Suprapubic skin (tissue), 4 donors: ENCODE results near the gene NXF3. TPM values are rescaled to one million over a fixed set of nuclear protein-coding genes. Genes with fewer than 3 reads are reported as not detected.

ENCODE experiments used
- DNase-seq, 2 donors: peaks; one replicate each; pipeline ENCODE4 v3.0.0-alpha.2; 2019; ENCODE audit warnings: low spot score in 2 of 2
- H3K27ac ChIP-seq: fragments of 200-600 bp; sonication (generic); one replicate; pipeline ENCODE4 v1.5.1; 2019
- H3K27me3 ChIP-seq: fragments of 200-600 bp; sonication (generic); one replicate; pipeline ENCODE4 v1.5.1; 2019
- H3K36me3 ChIP-seq: fragments of 200-600 bp; sonication (generic); one replicate; pipeline ENCODE4 v1.5.1; 2019
- H3K4me1 ChIP-seq: fragments of 200-600 bp; sonication (generic); one replicate; pipeline ENCODE4 v1.5.1; 2019
- H3K4me3 ChIP-seq: fragments of 200-600 bp; sonication (generic); one replicate; pipeline ENCODE4 v1.5.1; 2019; ENCODE audit warnings: mild to moderate bottlenecking
- H3K9me3 ChIP-seq: fragments of 200-600 bp; sonication (generic); one replicate; pipeline ENCODE4 v1.5.1; 2019
- EP300 ChIP-seq: sonication (generic); formaldehyde crosslinking; IDR thresholded peaks from one replicate; pipeline ENCODE4 v1.6.1; 2017; ENCODE audit warnings: antibody characterized with exemption
- POLR2A ChIP-seq, 2 donors: fragments of 450-650 bp; IDR thresholded peaks; one replicate each; pipeline ENCODE4 v1.6.1; 2017; ENCODE audit warnings: antibody characterized with exemption in 2 of 2, mild to moderate bottlenecking in 2 of 2, moderate library complexity in 2 of 2
- POLR2AphosphoS5 ChIP-seq, 3 donors: sonication (generic); formaldehyde crosslinking; IDR thresholded peaks; one replicate each; pipeline ENCODE4 v1.6.1; 2017; ENCODE audit warnings: antibody characterized with exemption in 3 of 3
- WGBS: methylation state at CpG from one replicate; pipeline ENCODE4 v1.1.5; 2018; 5-methylcytosine and 5-hydroxymethylcytosine counted together
- total RNA-seq, 4 donors: library from RNA; depleted of rRNA; stranded (reverse); fragments of >200 nt; gene quantifications; one replicate each; pipeline ENCODE4 v1.1.0, GENCODE V29; 2016
- TF ChIP-seq, protein P1 (sequence below), 2 donors: fragments of 200-600 bp in 1 of 2; fragments of 450-650 bp in 1 of 2; sonication (generic) in 1 of 2; IDR thresholded peaks; one replicate each; pipeline ENCODE4 v1.5.1; 2016 to 2019; ENCODE audit warnings: antibody characterized with exemption in 2 of 2, mild to moderate bottlenecking in 1 of 2, moderate library complexity in 1 of 2

NXF3 gene
- total RNA-seq, 4 donors from 2014 or later, result 0.93 to 4.8 TPM; not detected in 2

DNA sequence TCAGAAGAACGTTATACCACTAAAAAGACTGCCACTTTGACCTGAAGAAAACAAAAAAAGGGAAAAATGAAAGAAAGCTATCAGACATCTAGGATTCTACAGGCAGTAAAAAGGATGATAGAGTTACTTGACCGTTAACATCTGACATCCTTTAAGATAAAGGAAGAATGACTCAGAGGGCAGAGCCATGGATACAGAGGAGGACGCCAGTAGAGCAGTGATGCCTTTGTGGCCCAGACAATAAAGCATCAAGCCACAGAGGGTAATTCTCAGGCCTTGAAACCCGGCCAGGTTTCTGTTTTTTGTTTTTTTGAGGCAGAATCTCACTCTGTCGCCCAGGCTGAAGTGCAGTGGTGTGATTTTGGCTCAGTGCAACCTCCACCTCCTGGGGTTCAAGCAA is 19.5 kb downstream of the NXF3 start:
- H3K27me3 ChIP-seq, result no peaks in the 10 kb centered on the region
- H3K4me1 ChIP-seq, result no peaks in the 10 kb centered on the region
- no peak for DNase-seq
- WGBS, result 50% methylated on average over 5 of the region's 5 CpGs
- H3K27ac ChIP-seq, result no peak overlapping the region
- no peaks in the 10 kb centered on the region for H3K9me3 ChIP-seq
- H3K4me3 ChIP-seq, result no peak overlapping the region
- TF ChIP-seq POLR2A (IDR thresholded peaks at IDR 0.05) (no peak), POLR2AphosphoS5 (IDR thresholded peaks at IDR 0.05) (no peak), EP300 (no peak)
- TF ChIP-seq, protein P1, sequence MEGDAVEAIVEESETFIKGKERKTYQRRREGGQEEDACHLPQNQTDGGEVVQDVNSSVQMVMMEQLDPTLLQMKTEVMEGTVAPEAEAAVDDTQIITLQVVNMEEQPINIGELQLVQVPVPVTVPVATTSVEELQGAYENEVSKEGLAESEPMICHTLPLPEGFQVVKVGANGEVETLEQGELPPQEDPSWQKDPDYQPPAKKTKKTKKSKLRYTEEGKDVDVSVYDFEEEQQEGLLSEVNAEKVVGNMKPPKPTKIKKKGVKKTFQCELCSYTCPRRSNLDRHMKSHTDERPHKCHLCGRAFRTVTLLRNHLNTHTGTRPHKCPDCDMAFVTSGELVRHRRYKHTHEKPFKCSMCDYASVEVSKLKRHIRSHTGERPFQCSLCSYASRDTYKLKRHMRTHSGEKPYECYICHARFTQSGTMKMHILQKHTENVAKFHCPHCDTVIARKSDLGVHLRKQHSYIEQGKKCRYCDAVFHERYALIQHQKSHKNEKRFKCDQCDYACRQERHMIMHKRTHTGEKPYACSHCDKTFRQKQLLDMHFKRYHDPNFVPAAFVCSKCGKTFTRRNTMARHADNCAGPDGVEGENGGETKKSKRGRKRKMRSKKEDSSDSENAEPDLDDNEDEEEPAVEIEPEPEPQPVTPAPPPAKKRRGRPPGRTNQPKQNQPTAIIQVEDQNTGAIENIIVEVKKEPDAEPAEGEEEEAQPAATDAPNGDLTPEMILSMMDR (IDR thresholded peaks at IDR 0.05), result no peak
- no peaks in the 10 kb centered on the region for H3K36me3 ChIP-seq

- WGBS, result 31% methylated on average over 1 of the region's 1 CpG
- TF ChIP-seq, protein P1 (IDR thresholded peaks at IDR 0.05), result no peak
- TF ChIP-seq POLR2A (IDR thresholded peaks at IDR 0.05) (no peak), EP300 (no peak), POLR2AphosphoS5 (IDR thresholded peaks at IDR 0.05) (no peak)
- Histone ChIP-seq H3K9me3 (no peaks in the 10 kb centered on the region), H3K4me3 (no peak overlapping the region), H3K4me1 (peaks cover 3% of the 10 kb centered on the region), H3K27ac (no peak overlapping the region), H3K36me3 (no peaks in the 10 kb centered on the region), H3K27me3 (no peaks in the 10 kb centered on the region)
- DNase-seq, result no peak
These were observed 26.3 kb downstream of the NXF3 start for GRCh38 chrX:103066606-103067005.

DNA sequence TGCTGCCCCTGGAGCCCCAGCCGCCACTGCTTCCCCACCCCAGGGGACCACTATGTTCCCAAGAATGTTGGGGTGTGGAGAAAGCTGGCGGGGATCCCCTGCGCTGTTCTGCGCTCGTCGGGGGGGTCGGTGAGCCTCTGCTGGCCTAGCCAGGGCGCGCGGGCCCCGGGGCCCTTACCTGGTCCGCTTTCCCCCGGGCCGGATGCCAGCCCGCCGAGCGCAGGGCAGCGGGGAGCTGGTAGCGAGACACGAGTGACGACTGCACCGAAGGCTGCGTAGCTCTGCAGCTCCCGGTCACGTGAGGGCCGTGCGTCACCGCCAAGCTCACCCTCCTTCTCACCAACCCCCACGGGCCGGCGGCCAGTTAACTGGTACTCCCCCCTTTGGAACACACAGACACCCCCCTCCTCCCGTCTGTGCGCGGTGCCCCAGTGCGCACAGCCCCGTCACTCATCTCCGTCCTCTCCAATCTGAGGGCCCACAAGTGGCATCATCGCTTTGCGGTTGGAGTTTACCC is 29.0 kb downstream of the NXF3 start, which contains the start of gene BEX1:
Gene BEX1 (minus strand): TSS at position 254 of the 517 bp plus-strand sequence. CDS start 897 bp downstream, outside the sequence.
- Histone ChIP-seq H3K4me1 (peaks cover 3% of the 10 kb centered on the region), H3K4me3 (peak within 1 kb of the TSS; percentile 30), H3K27me3 (no peaks in the 10 kb centered on the region), H3K9me3 (no peaks in the 10 kb centered on the region), H3K27ac (no peak within 1 kb of the TSS), H3K36me3 (no peaks in the 10 kb centered on the region)
- no peak for DNase-seq
- TF ChIP-seq POLR2AphosphoS5 (IDR thresholded peaks at IDR 0.05) (no peak), EP300 (no peak), POLR2A (IDR thresholded peaks at IDR 0.05) (no peak)
- TF ChIP-seq, protein P1 (IDR thresholded peaks at IDR 0.05), result no peak
- 30% methylated on average over 16 of the region's 39 CpGs for WGBS

GRCh38 chrX:103063191-103063845 is 29.6 kb downstream of the NXF3 start:
- Histone ChIP-seq H3K27me3 (no peaks in the 10 kb centered on the region), H3K27ac (no peak overlapping the region), H3K4me3 (peak overlapping the region; percentile 30), H3K36me3 (no peaks in the 10 kb centered on the region), H3K4me1 (peaks cover 3% of the 10 kb centered on the region), H3K9me3 (no peaks in the 10 kb centered on the region)
- no peak for TF ChIP-seq EP300
- TF ChIP-seq, protein P1 (IDR thresholded peaks at IDR 0.05), result no peak
- no peak for DNase-seq
- WGBS, result 22% methylated on average over 17 of the region's 34 CpGs

DNA sequence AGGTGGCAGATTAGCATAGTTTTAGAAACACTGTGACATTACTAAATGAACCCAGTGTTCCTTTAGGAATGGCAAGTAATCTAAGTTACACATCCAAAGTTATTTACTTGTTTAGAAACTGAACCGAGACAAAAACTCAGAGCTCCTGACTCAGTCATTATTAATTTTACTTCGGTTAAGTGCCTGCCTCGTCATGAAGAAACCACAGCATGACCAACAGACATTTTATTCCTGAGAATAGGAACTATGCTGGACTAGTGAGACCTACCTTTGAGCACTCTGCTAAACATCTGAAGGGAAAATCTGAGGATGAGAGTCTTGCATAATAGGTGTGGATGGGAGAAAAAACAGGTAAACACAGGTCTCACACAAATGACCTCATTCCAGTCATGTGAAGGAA is 31.5 kb downstream of the NXF3 start:
- Histone ChIP-seq H3K27me3 (no peaks in the 10 kb centered on the region), H3K9me3 (no peaks in the 10 kb centered on the region), H3K27ac (no peak overlapping the region), H3K36me3 (no peaks in the 10 kb centered on the region), H3K4me1 (peaks cover 3% of the 10 kb centered on the region), H3K4me3 (no peak overlapping the region)
- no peak for DNase-seq
- TF ChIP-seq POLR2A (IDR thresholded peaks at IDR 0.05) (no peak), POLR2AphosphoS5 (IDR thresholded peaks at IDR 0.05) (no peak), EP300 (no peak)
- TF ChIP-seq, protein P1 (IDR thresholded peaks at IDR 0.05), result no peak
- WGBS, result 80% methylated on average over 3 of the region's 3 CpGs
